Dendritic cell treated with granulocyte-macrophage colony-stimulating factor and Interleukin-4, amounts not matched to agents 40 ng/mL and 50 ng/mL, for 4 days (primary cell): Measurements from ENCODE around the gene CATSPERZ.
A peak's percentile ranks its signal among the peaks of the same experiment; 100 is the strongest.

ENCODE experiments used
- H3K27ac Mint-ChIP-seq: one replicate; pipeline ENCODE4 v1.8.0; 2022; ENCODE audit warnings: mild to moderate bottlenecking, mixed read lengths
- H3K27me3 Mint-ChIP-seq: one replicate; pipeline ENCODE4 v1.8.0; 2022; ENCODE audit warnings: mild to moderate bottlenecking, mixed read lengths
- H3K36me3 Mint-ChIP-seq: one replicate; pipeline ENCODE4 v1.8.0; 2022; ENCODE audit warnings: low read depth, mixed read lengths
- H3K4me1 Mint-ChIP-seq: one replicate; pipeline ENCODE4 v1.8.0; 2022; ENCODE audit warnings: low read depth, mixed read lengths
- H3K4me3 Mint-ChIP-seq: one replicate; pipeline ENCODE4 v1.8.0; 2022; ENCODE audit warnings: mild to moderate bottlenecking, moderate library complexity, mixed read lengths
- H3K9me3 Mint-ChIP-seq: one replicate; pipeline ENCODE4 v1.8.0; 2022; ENCODE audit warnings: mixed read lengths
- intact Hi-C: fragments of 100-400 bp; cut with micrococcal nuclease; formaldehyde crosslinking; loops from one replicate; pipeline ENCODE4 v1.15.0; 2022

Gene CATSPERZ

DNA sequence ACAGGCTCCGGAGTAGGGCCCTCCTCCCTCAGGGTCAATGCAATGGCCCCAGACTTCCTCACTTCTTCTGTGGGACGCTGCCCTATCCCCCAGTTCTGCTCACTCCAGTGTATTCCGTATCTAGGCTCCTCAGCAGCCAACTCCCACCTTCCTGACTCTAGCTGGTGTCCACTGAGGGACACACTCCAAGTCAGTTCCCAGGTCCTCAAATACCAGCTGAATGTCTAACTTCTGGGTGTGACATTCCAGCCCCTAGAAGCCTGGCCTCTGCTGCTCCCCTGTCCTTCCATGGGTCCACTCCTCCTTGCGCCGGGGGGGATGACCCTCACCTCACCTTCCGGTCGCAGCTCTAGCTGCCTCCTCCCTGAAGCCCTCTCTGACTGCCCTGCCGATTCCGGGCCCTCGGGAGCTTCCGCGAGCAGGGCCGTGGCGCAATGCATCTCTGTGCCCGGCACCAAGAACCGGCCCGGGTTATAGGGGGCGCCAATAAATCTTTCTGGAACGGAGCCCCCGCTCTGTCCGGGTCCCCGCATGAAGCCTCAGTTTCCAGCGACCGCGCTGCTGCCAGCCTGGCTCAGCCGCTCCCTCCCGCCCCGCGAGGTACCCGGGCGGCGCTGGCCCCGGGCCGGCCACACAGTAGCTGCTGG lies 31.1 kb upstream of the CATSPERZ start:
- Mint-ChIP-seq H3K4me1 (peaks cover 53% of the 10 kb centered on the region), H3K36me3 (peaks cover 75% of the 10 kb centered on the region), H3K27ac (peak overlapping the region; percentile 91), H3K27me3 (no peaks in the 10 kb centered on the region), H3K9me3 (no peaks in the 10 kb centered on the region), H3K4me3 (peak overlapping the region; percentile 98)
- intact Hi-C loops, result loop anchor here (2.0 kb wide), 2 partner anchors 16 to 62 kb away; partner anchors contain the start of gene FERMT3

DNA sequence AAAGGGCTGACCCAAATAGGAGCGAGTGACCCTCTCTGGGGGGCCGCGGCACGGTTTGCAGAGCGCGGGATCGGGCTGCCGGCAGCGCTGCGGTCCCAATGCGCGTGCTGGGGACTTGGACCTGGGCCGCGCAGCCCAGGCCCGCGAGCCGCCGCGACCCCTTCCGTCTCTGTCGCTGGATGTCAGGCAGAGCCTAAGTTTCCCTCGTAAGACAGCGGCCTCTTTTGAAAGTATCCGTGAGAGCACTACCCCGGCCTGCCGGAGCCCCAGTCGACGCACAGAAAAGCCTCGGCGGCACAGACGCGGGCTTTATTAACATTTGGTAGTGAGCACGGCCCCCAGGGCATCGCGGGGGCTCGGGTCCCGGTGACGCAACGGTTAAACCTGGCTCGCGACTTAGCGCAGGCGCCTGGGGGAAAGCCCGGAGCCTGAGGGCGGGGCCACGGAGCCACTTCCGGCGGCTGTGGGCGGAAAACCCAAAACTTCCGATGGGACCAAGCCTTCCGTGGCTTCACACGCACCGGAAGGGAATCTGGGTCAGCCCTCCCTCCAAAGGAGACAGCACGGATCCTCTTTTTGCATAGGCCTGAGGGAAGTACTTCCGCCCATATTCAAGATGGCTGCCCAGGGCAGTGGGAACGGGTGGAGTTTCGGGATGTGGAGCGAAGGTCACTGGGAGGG lies 30.5 kb upstream of the CATSPERZ start:
- intact Hi-C loops, result loop anchor here (1.0 to 2.0 kb wide), 5 partner anchors 16 to 63 kb away; partner anchors contain the start of genes ESRRA, FERMT3, FKBP2 and GPR137

DNA sequence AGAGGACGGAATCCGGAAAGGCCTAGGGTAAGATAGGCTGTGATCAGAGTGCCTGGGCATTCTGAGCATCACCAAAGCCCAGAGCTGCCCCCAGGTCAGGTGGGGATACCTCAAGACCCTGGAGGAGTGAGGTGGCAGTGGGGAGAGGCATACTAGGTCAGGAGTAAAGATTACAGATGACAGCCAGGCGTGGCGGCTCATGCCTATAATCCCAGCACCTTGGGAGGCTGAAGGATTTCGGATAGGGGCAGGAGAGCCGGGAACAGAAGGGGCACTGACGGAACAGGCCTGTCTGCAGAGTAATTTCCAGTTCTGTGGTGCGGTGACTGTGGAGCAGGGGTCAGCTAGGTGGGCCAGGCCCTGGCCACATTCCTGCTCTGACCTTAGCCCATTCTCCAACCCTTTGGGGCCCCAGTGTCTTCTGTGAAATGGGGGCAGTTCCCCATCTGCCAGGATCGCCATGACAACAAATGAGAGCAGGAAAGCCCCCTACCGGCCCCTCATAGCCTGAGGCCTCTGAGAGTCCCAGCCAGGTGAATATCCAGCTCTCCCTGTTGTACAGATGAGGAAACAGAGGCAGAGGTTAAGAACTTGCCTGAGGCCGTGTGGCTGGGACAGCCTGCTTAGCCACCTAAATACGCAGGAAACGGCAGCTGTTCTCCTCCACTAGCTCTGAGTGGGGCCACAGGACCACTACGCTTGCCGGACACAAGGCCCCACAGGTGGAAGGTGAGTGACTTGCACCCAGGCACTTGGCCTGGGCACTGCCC lies 24.9 kb upstream of the CATSPERZ start:
- Mint-ChIP-seq H3K27ac (no peak overlapping the region), H3K4me3 (no peak overlapping the region), H3K9me3 (no peaks in the 10 kb centered on the region)

More for the DNA sequence above, 30.5 kb upstream of the CATSPERZ start:
- Mint-ChIP-seq H3K4me3 (peak overlapping the region; percentile 98), H3K27ac (peak overlapping the region; percentile 91), H3K4me1 (peaks cover 53% of the 10 kb centered on the region), H3K9me3 (no peaks in the 10 kb centered on the region), H3K27me3 (no peaks in the 10 kb centered on the region), H3K36me3 (peaks cover 72% of the 10 kb centered on the region)

DNA sequence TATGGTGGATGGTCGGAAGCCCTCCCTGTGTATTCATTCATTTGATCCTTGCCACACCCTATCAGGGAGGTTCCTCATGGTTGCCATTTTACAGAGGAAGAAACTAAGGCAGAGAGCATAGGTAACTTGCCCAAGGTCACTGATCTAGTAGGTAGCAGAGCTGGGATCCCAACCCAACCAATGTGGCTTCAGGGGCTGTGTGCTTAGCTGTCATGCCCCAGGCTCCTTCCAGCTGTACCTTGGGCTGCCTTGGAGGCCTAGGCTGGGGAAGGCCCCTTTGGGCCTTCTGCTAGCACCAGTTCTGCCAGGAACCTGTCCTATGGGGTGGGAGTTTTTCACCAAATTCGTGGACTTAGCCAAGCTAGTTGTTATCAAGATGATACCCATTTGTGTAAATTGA lies 24.3 kb upstream of the CATSPERZ start:
- Mint-ChIP-seq H3K36me3 (peaks cover 62% of the 10 kb centered on the region), H3K4me1 (peaks cover 26% of the 10 kb centered on the region), H3K4me3 (no peak overlapping the region), H3K27ac (no peak overlapping the region), H3K9me3 (no peaks in the 10 kb centered on the region), H3K27me3 (no peaks in the 10 kb centered on the region)
- intact Hi-C loops, result no loop called here

More for the DNA sequence above, 24.9 kb upstream of the CATSPERZ start:
- intact Hi-C loops, result no loop called here
- Mint-ChIP-seq H3K27me3 (no peaks in the 10 kb centered on the region), H3K36me3 (peaks cover 64% of the 10 kb centered on the region), H3K4me1 (peaks cover 26% of the 10 kb centered on the region)

DNA sequence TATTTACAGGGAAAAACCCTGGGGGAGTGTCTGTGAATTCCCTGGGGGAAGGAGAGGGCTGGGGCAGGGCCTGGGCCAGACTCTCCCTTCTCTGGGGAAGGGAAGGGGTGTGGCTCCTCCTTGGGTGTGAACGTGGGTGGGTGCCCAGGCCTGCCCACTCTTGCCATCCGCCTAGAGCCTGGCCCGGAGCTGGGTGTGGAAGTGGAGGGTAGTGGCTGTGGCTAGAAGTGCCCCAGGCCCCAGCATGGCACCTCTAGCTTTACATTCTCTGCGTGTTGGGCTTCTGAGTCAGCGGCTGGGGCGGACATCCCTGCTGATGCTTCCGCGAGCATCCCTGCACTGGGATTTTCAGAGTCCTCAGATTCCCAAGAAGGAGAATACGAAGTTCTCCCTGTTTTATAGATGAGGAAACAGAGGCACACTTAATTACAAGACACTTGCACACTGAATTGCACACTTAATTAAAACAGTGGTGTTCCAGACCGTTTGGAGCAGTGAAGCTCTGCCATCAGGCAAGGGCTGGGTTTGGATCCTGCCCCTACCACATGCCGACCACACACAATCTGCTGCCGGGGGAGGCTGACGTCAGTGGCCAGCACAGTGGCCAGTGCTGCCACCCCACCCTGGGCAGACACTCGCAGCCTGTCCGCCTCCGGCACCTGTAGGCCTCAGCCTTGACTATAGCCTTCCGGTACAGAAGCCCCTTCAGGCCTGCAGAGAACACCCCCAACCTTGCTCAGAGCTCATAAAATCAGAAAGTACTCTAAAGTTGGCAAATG lies 23.3 kb upstream of the CATSPERZ start:
- Mint-ChIP-seq H3K36me3 (peaks cover 65% of the 10 kb centered on the region), H3K27me3 (no peaks in the 10 kb centered on the region), H3K4me1 (peaks cover 32% of the 10 kb centered on the region), H3K4me3 (no peak overlapping the region), H3K9me3 (no peaks in the 10 kb centered on the region), H3K27ac (peak overlapping the region; percentile 41)
- intact Hi-C loops, result no loop called here

DNA sequence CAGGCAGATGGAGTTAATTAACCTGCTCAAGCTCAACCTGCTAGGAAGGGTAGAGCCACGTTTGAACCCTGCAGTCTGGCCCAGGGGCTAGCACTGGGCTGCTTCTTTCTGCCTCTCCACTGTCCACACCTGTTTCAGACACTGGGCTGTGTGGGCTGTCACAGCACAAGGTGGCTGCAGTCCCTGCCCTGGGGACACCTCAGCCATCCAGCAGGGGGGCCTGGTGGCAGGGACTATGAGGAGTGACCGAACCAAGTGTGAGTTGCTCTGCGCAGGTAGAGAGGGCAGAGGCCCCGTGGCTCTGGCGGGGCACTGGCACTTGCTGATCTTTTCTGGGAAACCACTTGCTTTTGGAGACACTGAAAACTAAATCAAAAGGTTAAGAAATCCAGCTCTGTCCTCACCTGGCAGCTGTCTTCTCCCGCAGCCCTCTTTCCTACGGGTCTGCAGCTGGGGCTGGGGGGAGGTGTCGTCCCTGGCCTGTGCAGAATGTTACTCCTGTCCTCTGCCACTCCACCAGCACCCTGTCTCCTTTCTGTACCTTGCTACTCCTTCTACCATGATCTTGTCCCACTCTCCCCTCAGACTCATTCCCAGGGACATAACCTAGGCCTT lies 21.5 kb upstream of the CATSPERZ start:
- peak overlapping the region; percentile 19 for H3K27ac Mint-ChIP-seq
- no peaks in the 10 kb centered on the region for H3K9me3 Mint-ChIP-seq
- H3K4me3 Mint-ChIP-seq, result no peak overlapping the region
- peaks cover 40% of the 10 kb centered on the region for H3K4me1 Mint-ChIP-seq
- no peaks in the 10 kb centered on the region for H3K27me3 Mint-ChIP-seq
- peaks cover 76% of the 10 kb centered on the region for H3K36me3 Mint-ChIP-seq
- intact Hi-C loops, result no loop called here

DNA sequence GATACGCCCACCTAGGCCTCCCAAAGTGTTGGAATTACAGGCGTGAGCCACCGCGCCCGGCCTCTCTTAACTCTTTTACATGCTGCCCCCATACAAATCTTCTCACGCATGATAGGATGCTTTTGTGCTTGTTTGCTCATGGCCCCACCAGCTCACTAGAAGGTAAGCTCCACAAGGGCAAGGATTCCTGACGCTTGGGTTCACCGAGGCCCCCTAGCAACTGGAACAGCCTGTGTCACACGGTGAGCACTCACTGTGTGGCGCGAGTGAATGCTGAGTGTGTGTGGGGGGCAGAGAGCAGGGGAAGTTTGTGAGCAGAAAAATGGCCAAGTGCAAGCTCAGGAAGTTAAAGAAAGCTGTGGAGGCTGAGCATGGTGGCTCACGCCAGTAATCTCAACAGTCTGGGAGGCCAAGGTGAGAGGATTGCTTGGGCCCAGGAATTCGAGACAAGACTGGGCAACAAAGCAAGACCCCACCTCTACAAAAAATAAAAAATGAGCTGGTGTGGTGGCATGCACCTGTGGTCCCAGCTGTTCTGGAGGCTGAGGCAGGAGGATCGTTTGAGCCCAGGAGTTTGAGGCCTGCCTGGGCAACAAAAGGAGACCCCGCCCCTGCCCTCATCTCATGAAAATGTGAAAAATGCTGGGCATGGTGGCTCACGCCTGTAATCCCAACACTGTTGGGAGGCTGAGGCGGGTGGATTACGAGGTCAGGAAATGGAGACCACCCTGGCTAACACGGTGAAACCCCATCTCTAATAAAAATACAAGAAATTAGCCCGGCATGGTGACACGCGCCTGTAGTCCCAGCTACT lies 18.0 kb upstream of the CATSPERZ start:
- intact Hi-C loops, result no loop called here
- Mint-ChIP-seq H3K27ac (no peak overlapping the region), H3K27me3 (no peaks in the 10 kb centered on the region), H3K4me3 (no peak overlapping the region), H3K9me3 (no peaks in the 10 kb centered on the region), H3K36me3 (peaks cover 63% of the 10 kb centered on the region), H3K4me1 (peaks cover 52% of the 10 kb centered on the region)

DNA sequence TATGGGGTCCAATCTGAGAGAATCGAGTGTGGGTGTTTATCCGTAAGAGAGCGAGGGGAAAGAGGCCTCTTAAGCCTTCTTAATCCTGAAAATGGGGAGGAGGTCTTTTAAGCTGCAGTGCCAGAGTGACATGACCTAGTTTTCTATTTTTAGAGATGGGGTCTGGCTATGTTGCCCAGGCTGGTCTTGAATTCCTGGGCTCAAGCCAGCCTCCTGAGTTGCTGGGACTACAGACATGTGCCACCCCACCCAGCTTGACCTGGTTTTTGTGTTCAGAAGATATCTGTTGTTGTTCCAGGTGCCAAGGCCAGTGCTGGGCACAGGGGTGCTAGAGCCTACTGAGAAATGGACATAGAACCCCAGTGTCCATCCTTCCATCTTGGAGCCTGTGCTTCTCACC lies 17.1 kb upstream of the CATSPERZ start:
- peak overlapping the region; percentile 90 for H3K27ac Mint-ChIP-seq
- peaks cover 51% of the 10 kb centered on the region for H3K4me1 Mint-ChIP-seq

DNA sequence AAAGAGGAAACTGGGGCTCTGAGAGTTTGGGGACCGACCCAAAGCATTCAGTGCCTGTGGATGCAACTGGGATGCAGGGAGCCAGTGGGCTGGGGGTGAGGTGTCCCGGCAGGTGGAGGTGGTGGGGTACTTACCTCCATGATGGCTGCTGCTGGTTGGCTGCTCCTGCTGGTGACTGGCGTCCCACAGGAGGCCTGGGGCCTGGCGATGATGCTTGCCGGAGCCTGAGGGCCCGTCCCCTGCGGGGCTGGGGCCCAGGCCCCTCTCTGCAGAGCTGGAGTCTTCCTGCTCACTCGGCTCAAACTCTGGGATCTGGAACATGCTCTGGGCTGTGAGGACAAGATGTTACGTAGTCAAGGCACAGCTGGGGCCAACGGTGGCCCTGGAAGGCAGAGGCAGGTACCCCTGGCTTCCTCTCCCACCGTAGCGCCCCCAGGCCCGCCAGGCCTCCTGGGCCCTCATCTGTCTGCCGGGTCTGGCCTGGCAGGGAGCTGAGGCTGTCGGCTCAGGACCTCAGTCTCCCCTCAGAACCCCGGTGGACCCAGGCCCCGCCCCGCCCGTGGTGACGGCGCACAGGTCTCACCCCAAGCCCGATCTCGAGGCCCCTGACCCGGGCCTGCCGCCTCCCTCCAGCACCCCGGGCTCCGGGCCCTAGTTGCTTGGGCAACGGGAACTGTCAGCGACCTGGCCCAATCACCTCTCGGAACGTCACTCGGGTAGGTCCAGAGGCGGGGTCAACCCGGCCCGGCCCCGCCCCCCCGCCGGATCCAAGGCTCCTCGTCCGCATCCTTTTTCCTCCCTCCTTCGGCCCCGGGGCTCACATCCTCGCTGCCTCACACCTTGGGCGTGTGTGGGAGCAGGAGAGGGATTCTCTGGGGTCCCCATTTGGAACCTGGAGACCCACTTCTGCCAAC lies 15.9 kb upstream of the CATSPERZ start, which contains the start of gene BAD:
TSS of gene BAD (minus strand) at position 618 of the 914 bp plus-strand sequence. CDS start at position 321, 297 bp downstream.
- peaks cover 10% of the 10 kb centered on the region for H3K27me3 Mint-ChIP-seq
- no peaks in the 10 kb centered on the region for H3K9me3 Mint-ChIP-seq
- H3K27ac Mint-ChIP-seq, result peak within 1 kb of the TSS; percentile 90
- peaks cover 70% of the 10 kb centered on the region for H3K36me3 Mint-ChIP-seq
- peaks cover 47% of the 10 kb centered on the region for H3K4me1 Mint-ChIP-seq
- intact Hi-C loops, result loop anchor here (2.0 kb wide), 1 partner anchor 20 kb away; the partner anchor contains the start of gene ESRRA
- H3K4me3 Mint-ChIP-seq, result peak within 1 kb of the TSS; percentile 76

More for the DNA sequence above, 17.1 kb upstream of the CATSPERZ start:
- Mint-ChIP-seq H3K4me3 (no peak overlapping the region), H3K36me3 (peaks cover 70% of the 10 kb centered on the region), H3K27me3 (peaks cover 3% of the 10 kb centered on the region), H3K9me3 (no peaks in the 10 kb centered on the region)
- intact Hi-C loops, result no loop called here

DNA sequence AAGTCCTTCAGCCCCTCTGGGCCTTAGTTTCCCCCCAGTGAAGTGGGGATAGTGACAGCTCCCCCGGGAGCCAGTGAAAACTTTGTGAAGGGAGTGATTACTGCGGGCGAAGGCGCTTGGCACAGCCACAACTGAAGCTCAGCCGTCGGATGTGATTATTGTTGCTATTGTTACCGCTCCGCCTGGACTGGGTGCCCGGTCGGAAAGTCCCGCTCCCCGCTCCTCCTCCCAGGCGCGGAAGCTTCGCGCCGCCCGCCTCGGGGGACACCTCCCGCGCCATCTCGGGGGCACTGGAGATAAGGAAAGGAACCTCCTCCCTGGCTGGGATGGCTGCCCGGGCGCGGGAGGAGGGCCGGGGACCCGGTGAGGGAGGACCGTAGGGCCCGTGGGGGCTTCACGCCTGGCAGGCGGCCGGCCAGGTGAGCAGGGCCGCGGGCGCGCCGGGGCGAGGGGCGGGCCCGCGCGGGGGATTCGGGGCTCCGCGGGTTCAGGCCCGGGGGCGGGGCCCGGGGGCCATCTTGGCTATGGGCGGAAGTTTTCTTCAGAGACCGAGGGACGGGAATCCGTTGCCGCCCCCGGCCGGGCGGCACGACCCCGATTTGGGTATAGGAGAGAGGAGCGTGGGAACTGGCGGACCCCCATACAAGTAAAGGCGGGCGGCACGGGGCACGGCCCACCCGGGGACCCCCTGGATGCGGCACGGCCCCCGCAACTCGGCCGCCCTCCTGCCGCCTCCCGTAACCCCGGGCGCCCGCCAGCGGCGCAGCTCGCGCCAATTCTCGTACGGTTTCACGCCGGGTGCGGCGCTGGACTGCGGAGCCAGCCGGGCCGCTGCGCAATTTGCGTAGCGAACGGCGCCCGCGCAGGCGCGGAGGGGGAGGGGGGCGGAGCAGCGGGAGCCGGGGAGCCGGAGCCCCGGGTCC lies 14.9 kb upstream of the CATSPERZ start, which contains the start of gene GPR137:
TSS of gene GPR137 (plus strand) at position 887 of the 923 bp plus-strand sequence. CDS start 677 bp downstream, outside the sequence.
- Mint-ChIP-seq H3K36me3 (peaks cover 64% of the 10 kb centered on the region), H3K4me1 (peaks cover 46% of the 10 kb centered on the region), H3K27ac (peak within 1 kb of the TSS; percentile 90), H3K9me3 (no peaks in the 10 kb centered on the region), H3K4me3 (peak within 1 kb of the TSS; percentile 76), H3K27me3 (peaks cover 19% of the 10 kb centered on the region)
- intact Hi-C loops, result loop anchor here (1.0 to 2.0 kb wide), 2 partner anchors 15 to 20 kb away; partner anchors contain the start of gene ESRRA
